RWPE2 (cell line): ENCODE results near the gene STX2.

Experiments used
- ATAC-seq: fragments of 200-7000 bp; cut with Tn5 transposase; 3 replicates; pipeline ENCODE4 v1.9.1; 2021; ENCODE audit warnings: low read depth
- DNase-seq: peaks from one replicate; pipeline ENCODE4 v3.0.0-alpha.2; 2020; ENCODE audit warnings: low spot score
- H3K27ac ChIP-seq: fragments of 450-650 bp; 2 replicates; pipeline ENCODE4 v1.5.1; 2017; ENCODE audit warnings: mild to moderate bottlenecking; ENCODE audit not compliant: poor library complexity, severe bottlenecking
- H3K27me3 ChIP-seq: fragments of 250-450 bp; sonication (Bioruptor Pico); 2 replicates; pipeline ENCODE4 v1.5.1; 2021; ENCODE audit warnings: mild to moderate bottlenecking, moderate library complexity; ENCODE audit not compliant: insufficient read depth, poor library complexity, severe bottlenecking
- H3K36me3 ChIP-seq: fragments of 250-450 bp; sonication (Bioruptor Pico); 2 replicates; pipeline ENCODE4 v1.5.1; 2020; ENCODE audit warnings: low read depth, mild to moderate bottlenecking, moderate library complexity
- H3K4me1 ChIP-seq: fragments of 250-450 bp; sonication (Bioruptor Pico); 2 replicates; pipeline ENCODE4 v1.5.1; 2021; ENCODE audit warnings: mild to moderate bottlenecking, moderate library complexity; ENCODE audit not compliant: insufficient read depth, poor library complexity, severe bottlenecking
- H3K4me3 ChIP-seq: fragments of 250-450 bp; sonication (Bioruptor Pico); 2 replicates; pipeline ENCODE4 v1.5.1; 2021; ENCODE audit warnings: mild to moderate bottlenecking, moderate library complexity; ENCODE audit not compliant: severe bottlenecking
- H3K9me3 ChIP-seq: fragments of 250-450 bp; sonication (Bioruptor Pico); 2 replicates; pipeline ENCODE4 v1.5.1; 2021; ENCODE audit warnings: mild to moderate bottlenecking, moderate library complexity; ENCODE audit not compliant: severe bottlenecking
- TF ChIP-seq, protein P1 (sequence below): fragments of 450-650 bp; IDR thresholded peaks from one replicate; pipeline ENCODE4 v1.5.1; 2017; ENCODE audit warnings: mild to moderate bottlenecking, moderate library complexity; ENCODE audit not compliant: poor library complexity, severe bottlenecking

STX2 gene

DNA sequence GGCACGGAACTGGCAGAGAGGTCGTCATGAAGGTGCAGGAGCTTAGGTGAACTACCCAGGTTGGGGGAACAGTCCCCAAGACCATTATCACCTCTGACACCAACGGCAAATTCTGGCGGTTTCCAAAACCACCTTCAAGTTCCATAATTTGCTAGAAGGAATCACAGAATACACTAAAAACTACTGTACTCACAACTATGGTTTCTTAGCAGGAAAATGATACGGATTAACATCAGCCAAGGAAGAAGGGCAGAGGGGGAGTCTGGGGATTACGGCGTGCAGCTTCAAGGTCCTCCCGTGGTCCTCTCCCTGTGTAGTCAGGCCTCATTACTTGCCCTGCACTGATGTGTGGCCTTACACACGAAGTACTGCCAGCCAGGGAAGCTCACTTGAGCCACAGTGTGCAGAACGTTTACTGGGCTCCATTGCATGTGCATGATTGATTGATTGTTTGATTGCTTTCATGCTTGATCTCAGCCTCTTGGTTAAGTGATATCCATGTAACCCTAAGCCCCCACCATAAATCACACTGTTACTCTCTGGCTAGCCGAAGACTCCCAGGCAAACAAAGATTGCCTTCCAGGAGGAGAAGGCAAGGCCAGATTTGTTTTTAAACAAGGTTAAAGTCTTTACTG lies 837 bp upstream of the STX2 start:
- no peaks in the 10 kb centered on the region for H3K4me1 ChIP-seq
- no peaks in the 10 kb centered on the region for H3K27me3 ChIP-seq
- no peak overlapping the region for H3K4me3 ChIP-seq
- peaks cover 5% of the 10 kb centered on the region; the same call in 1 of the 2 replicates for H3K36me3 ChIP-seq
- H3K27ac ChIP-seq = no peak overlapping the region
- ATAC-seq (no peak), DNase-seq (no peak)
- TF ChIP-seq, protein P1, sequence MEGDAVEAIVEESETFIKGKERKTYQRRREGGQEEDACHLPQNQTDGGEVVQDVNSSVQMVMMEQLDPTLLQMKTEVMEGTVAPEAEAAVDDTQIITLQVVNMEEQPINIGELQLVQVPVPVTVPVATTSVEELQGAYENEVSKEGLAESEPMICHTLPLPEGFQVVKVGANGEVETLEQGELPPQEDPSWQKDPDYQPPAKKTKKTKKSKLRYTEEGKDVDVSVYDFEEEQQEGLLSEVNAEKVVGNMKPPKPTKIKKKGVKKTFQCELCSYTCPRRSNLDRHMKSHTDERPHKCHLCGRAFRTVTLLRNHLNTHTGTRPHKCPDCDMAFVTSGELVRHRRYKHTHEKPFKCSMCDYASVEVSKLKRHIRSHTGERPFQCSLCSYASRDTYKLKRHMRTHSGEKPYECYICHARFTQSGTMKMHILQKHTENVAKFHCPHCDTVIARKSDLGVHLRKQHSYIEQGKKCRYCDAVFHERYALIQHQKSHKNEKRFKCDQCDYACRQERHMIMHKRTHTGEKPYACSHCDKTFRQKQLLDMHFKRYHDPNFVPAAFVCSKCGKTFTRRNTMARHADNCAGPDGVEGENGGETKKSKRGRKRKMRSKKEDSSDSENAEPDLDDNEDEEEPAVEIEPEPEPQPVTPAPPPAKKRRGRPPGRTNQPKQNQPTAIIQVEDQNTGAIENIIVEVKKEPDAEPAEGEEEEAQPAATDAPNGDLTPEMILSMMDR = peak; percentile 8
- no peaks in the 10 kb centered on the region for H3K9me3 ChIP-seq

DNA sequence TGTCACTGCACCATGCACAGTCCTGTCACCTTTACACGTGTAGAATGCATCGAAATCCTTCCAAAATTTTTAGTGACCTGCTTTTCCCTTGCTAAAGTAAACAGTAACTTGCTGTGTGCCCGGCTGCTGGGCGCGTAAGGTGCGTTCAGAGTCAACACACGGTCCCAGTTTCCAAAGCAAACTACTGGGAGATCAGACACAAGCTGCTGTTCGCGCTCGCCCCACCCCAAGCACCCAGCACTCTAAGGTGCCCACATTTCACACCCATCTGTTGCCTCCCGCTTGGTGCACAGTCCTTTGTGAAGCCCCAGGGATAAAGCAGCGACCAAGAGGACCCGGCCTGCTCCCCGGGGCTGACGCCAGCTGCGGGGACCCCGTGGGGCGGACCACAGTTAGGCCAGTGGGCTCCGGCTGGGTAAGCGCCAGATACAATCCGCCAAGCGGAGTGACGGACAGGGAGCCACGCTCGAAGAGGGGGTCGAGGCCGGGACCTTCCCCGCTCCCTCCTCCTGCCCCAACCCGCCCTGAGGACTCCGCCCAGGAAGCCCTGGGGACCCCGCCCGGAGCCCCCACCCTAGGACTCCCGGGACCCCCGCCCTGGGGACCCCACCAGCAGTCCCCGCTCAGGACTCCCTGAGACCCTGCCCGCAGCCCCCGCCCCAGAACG lies 633 bp downstream of the STX2 start:
- no peaks in the 10 kb centered on the region for H3K27me3 ChIP-seq
- no peaks in the 10 kb centered on the region for H3K9me3 ChIP-seq
- peak overlapping the region; percentile 24 for H3K27ac ChIP-seq
- ATAC-seq = peak; percentile 65
- TF ChIP-seq, protein P1 = no peak
- peaks cover 5% of the 10 kb centered on the region; the same call in 1 of the 2 replicates for H3K36me3 ChIP-seq
- peak overlapping the region; percentile 99 for H3K4me3 ChIP-seq
- no peaks in the 10 kb centered on the region for H3K4me1 ChIP-seq
- DNase-seq = no peak

DNA sequence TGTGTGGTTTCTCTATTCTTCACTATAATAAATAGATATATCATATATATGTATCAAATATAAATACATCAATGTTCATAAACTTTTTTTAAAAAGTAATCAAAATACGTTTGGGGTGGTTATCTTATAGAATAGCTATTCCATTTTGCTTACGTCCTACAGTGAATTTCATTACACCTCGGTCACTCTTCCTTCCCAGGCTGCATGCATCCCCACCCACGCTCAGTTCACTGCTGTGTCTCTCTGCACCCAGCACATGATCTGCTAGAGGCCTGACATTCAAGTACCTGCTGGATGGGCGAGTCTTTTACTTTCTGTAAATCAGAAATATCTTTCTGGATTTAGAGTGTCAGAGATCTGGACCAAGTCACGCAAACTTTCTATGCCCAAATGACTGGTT lies 3.6 kb downstream of the STX2 start:
- Histone ChIP-seq H3K27me3 (no peaks in the 10 kb centered on the region), H3K27ac (no peak overlapping the region), H3K4me3 (no peak overlapping the region), H3K36me3 (peaks cover 5% of the 10 kb centered on the region; the same call in 1 of the 2 replicates), H3K4me1 (peaks cover 5% of the 10 kb centered on the region), H3K9me3 (no peaks in the 10 kb centered on the region)
- no peak for ATAC-seq
- DNase-seq = no peak
- TF ChIP-seq, protein P1 = no peak

DNA sequence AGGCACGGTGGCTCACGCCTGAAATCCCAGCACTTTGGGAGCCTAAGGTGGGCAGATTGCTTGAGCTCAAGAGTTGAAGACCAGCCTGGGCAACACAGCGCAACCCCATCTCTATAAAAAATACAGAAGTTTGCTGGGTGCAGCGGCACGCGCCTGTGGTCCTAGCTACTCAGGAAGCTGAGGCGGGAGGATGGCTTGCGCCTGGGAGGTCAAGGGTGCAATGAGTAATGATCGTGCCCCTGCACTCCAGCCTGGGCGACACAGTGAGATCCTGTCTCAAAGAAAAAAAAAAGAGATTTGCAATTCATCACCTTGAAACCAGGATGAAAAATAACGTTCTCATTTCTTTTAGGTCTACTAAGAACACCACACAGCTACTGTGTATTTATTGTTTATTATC lies 4.0 kb downstream of the STX2 start:
- no peak for ATAC-seq
- no peaks in the 10 kb centered on the region for H3K27me3 ChIP-seq
- DNase-seq = no peak

More for the DNA sequence above, 4.0 kb downstream of the STX2 start:
- Histone ChIP-seq H3K36me3 (peaks cover 5% of the 10 kb centered on the region; the same call in 1 of the 2 replicates), H3K9me3 (no peaks in the 10 kb centered on the region), H3K27ac (no peak overlapping the region), H3K4me1 (peaks cover 5% of the 10 kb centered on the region), H3K4me3 (no peak overlapping the region)
- TF ChIP-seq, protein P1 = no peak
